CD4-positive, CD25-positive, alpha-beta regulatory T cell (primary cell): ENCODE results near the gene RBM39. TPM values are rescaled to one million over a fixed set of nuclear protein-coding genes. Genes with fewer than 3 reads are reported as not detected.
A peak's percentile ranks its signal among the peaks of the same experiment; 100 is the strongest.

ENCODE experiments used
- ATAC-seq, 2 donors: fragments of 150-1000 bp; cut with Tn5 transposase; one replicate each; pipeline ENCODE4 v1.10.0; 2021; ENCODE audit warnings: low read depth in 2 of 2, moderate number of reproducible peaks in 2 of 2, moderate library complexity in 1 of 2
- DNase-seq, 3 donors: peaks; one replicate each; pipeline versions ENCODE4 v3.0.0 to v3.0.0-alpha.2; 2012 to 2022; ENCODE audit warnings: mixed read lengths in 1 of 3
- H3K27ac ChIP-seq: one replicate; pipeline ENCODE4 v1.7.0; 2013; ENCODE audit warnings: mild to moderate bottlenecking, low read length; ENCODE audit not compliant: insufficient read depth, poor library complexity, severe bottlenecking
- H3K27me3 ChIP-seq: one replicate; pipeline ENCODE4 v1.7.0; 2013; ENCODE audit warnings: low read length; ENCODE audit not compliant: control insufficient read depth, insufficient read depth
- H3K36me3 ChIP-seq: one replicate; pipeline ENCODE4 v1.7.0; 2013; ENCODE audit warnings: mild to moderate bottlenecking, low read length, moderate library complexity; ENCODE audit not compliant: control insufficient read depth, insufficient read depth
- H3K4me1 ChIP-seq: 2 replicates; pipeline ENCODE4 v1.7.0; 2013; ENCODE audit warnings: mild to moderate bottlenecking, low read length; ENCODE audit not compliant: insufficient read depth, control insufficient read depth, poor library complexity, severe bottlenecking
- H3K4me3 ChIP-seq: one replicate; pipeline ENCODE4 v1.7.0; 2013; ENCODE audit warnings: low read depth, mild to moderate bottlenecking, low read length, moderate library complexity
- H3K9me3 ChIP-seq, 2 experiments: 1 replicate in 1 of 2; 2 replicates in 1 of 2; pipeline ENCODE4 v1.7.0; 2013; ENCODE audit warnings: low read length in 2 of 2, mild to moderate bottlenecking in 1 of 2, moderate library complexity in 1 of 2; ENCODE audit not compliant: control insufficient read depth in 2 of 2
- H3K27ac Mint-ChIP-seq, 3 donors: one replicate each; pipeline ENCODE4 v1.8.0; 2020 to 2022; ENCODE audit warnings: mild to moderate bottlenecking in 3 of 3, mixed read lengths in 3 of 3, moderate library complexity in 2 of 3
- H3K27me3 Mint-ChIP-seq: one replicate; pipeline ENCODE4 v1.8.0; 2022; ENCODE audit warnings: mild to moderate bottlenecking, mixed read lengths
- H3K36me3 Mint-ChIP-seq: one replicate; pipeline ENCODE4 v1.8.0; 2020; ENCODE audit warnings: mixed read lengths
- H3K4me1 Mint-ChIP-seq, 4 donors: one replicate each; pipeline ENCODE4 v1.8.0; 2020 to 2022; ENCODE audit warnings: mixed read lengths in 4 of 4, mild to moderate bottlenecking in 1 of 4
- H3K4me3 Mint-ChIP-seq, 4 donors: one replicate each; pipeline ENCODE4 v1.8.0; 2020 to 2022; ENCODE audit warnings: mild to moderate bottlenecking in 4 of 4, mixed read lengths in 4 of 4, moderate library complexity in 3 of 4
- H3K9me3 Mint-ChIP-seq, 7 donors: one replicate each; pipeline ENCODE4 v1.8.0; 2020 to 2022; ENCODE audit warnings: mixed read lengths in 7 of 7, mild to moderate bottlenecking in 3 of 7, moderate library complexity in 2 of 7
- polyA plus RNA-seq, 4 donors: library from polyadenylated mRNA; unstranded; fragments of 300-500 nt; fragmentation: Illumina TruSeq; gene quantifications; one replicate each; pipeline ENCODE4 v1.2.3, GENCODE V29; 2021
- total RNA-seq: library from RNA; stranded (reverse); gene quantifications from one replicate; pipeline ENCODE4 v1.2.3, GENCODE V29; 2022

Gene RBM39
- total and polyA plus RNA-seq, 5 donors from 2014 or later, result 112 to 1,180 (median 120) TPM

- no peaks in the 10 kb centered on the region for H3K9me3 Mint-ChIP-seq
- Histone ChIP-seq H3K9me3 (no peaks in the 10 kb centered on the region), H3K4me1 (peaks cover 67% of the 10 kb centered on the region), H3K27me3 (no peaks in the 10 kb centered on the region), H3K27ac (peak overlapping the region; percentile 100), H3K36me3 (peaks cover 73% of the 10 kb centered on the region), H3K4me3 (peak overlapping the region; percentile 100)
- peaks cover 52% of the 10 kb centered on the region for H3K36me3 Mint-ChIP-seq
- H3K27me3 Mint-ChIP-seq, result peaks cover 6% of the 10 kb centered on the region
- ATAC-seq (no peak), DNase-seq (no peak)
- peak overlapping the region in 2 of 3 donors; percentile 24 to 80 for H3K27ac Mint-ChIP-seq
- peaks cover 38 to 70% (median 56%) of the 10 kb centered on the region in 4 donors for H3K4me1 Mint-ChIP-seq
- peak overlapping the region; percentile 72 to 81 (median 78) for H3K4me3 Mint-ChIP-seq
These were observed 4.2 kb downstream of the RBM39 start for GRCh38 chr20:35737865-35738333.

GRCh38 chr20:35735826-35736470 is 6.1 kb downstream of the RBM39 start:
- Mint-ChIP-seq H3K36me3 (peaks cover 60% of the 10 kb centered on the region), H3K27me3 (no peaks in the 10 kb centered on the region), H3K4me3 (peak overlapping the region; percentile 67 to 90 (median 76)), H3K27ac (peak overlapping the region in 2 of 3 donors; percentile 5 to 75), H3K4me1 (peaks cover 51 to 84% (median 68%) of the 10 kb centered on the region in 4 donors), H3K9me3 (no peaks in the 10 kb centered on the region)
- H3K36me3 ChIP-seq, result peaks cover 93% of the 10 kb centered on the region
- H3K9me3 ChIP-seq, result no peaks in the 10 kb centered on the region
- H3K27ac ChIP-seq, result peak overlapping the region; percentile 44
- peaks cover 79% of the 10 kb centered on the region for H3K4me1 ChIP-seq
- H3K4me3 ChIP-seq, result peak overlapping the region; percentile 61
- DNase-seq (no peak), ATAC-seq (no peak)
- no peaks in the 10 kb centered on the region for H3K27me3 ChIP-seq

GRCh38 chr20:35734777-35735649 is 7.0 kb downstream of the RBM39 start:
- Mint-ChIP-seq H3K27ac (peak overlapping the region in 2 of 3 donors; percentile 44 to 76), H3K4me3 (peak overlapping the region; percentile 59 to 90 (median 76)), H3K27me3 (no peaks in the 10 kb centered on the region), H3K36me3 (peaks cover 56% of the 10 kb centered on the region), H3K9me3 (no peaks in the 10 kb centered on the region), H3K4me1 (peaks cover 54 to 88% (median 71%) of the 10 kb centered on the region in 4 donors)
- H3K9me3 ChIP-seq, result no peaks in the 10 kb centered on the region
- peak overlapping the region; percentile 61 for H3K4me3 ChIP-seq
- peaks cover 94% of the 10 kb centered on the region for H3K36me3 ChIP-seq
- peak overlapping the region; percentile 65 for H3K27ac ChIP-seq
- H3K4me1 ChIP-seq, result peaks cover 82% of the 10 kb centered on the region
- DNase-seq (no peak), ATAC-seq (no peak)
- no peaks in the 10 kb centered on the region for H3K27me3 ChIP-seq

GRCh38 chr20:35734374-35734773 is 7.7 kb downstream of the RBM39 start:
- H3K27ac ChIP-seq, result peak overlapping the region; percentile 65
- peaks cover 48 to 87% (median 70%) of the 10 kb centered on the region in 4 donors for H3K4me1 Mint-ChIP-seq
- H3K4me3 Mint-ChIP-seq, result peak overlapping the region; percentile 59 to 90 (median 72)
- peak overlapping the region; percentile 34 to 76 (median 44) for H3K27ac Mint-ChIP-seq
- ATAC-seq (no peak), DNase-seq (no peak)
- H3K27me3 Mint-ChIP-seq, result no peaks in the 10 kb centered on the region
- no peaks in the 10 kb centered on the region for H3K9me3 Mint-ChIP-seq
- peaks cover 83% of the 10 kb centered on the region for H3K4me1 ChIP-seq
- no peaks in the 10 kb centered on the region for H3K27me3 ChIP-seq
- peak overlapping the region; percentile 61 for H3K4me3 ChIP-seq
- peaks cover 54% of the 10 kb centered on the region for H3K36me3 Mint-ChIP-seq
- peaks cover 94% of the 10 kb centered on the region for H3K36me3 ChIP-seq
- H3K9me3 ChIP-seq, result no peaks in the 10 kb centered on the region

- DNase-seq (no peak), ATAC-seq (no peak)
- peaks cover 43 to 74% (median 62%) of the 10 kb centered on the region in 4 donors for H3K4me1 Mint-ChIP-seq
- H3K27me3 Mint-ChIP-seq, result no peaks in the 10 kb centered on the region
- Histone ChIP-seq H3K27me3 (no peaks in the 10 kb centered on the region), H3K9me3 (no peaks in the 10 kb centered on the region), H3K4me3 (peak overlapping the region; percentile 56), H3K36me3 (peaks cover 94% of the 10 kb centered on the region), H3K4me1 (peaks cover 71% of the 10 kb centered on the region), H3K27ac (no peak overlapping the region)
- peaks cover 43% of the 10 kb centered on the region for H3K36me3 Mint-ChIP-seq
- H3K4me3 Mint-ChIP-seq, result peak overlapping the region; percentile 8 to 68 (median 57)
- no peak overlapping the region for H3K27ac Mint-ChIP-seq
- no peaks in the 10 kb centered on the region for H3K9me3 Mint-ChIP-seq
These were observed 9.4 kb downstream of the RBM39 start for GRCh38 chr20:35732644-35732982.

- Histone ChIP-seq H3K4me3 (peak overlapping the region; percentile 56), H3K36me3 (peaks cover 94% of the 10 kb centered on the region), H3K4me1 (peaks cover 69% of the 10 kb centered on the region), H3K27me3 (no peaks in the 10 kb centered on the region), H3K9me3 (no peaks in the 10 kb centered on the region), H3K27ac (no peak overlapping the region)
- DNase-seq (no peak), ATAC-seq (no peak)
- Mint-ChIP-seq H3K4me1 (peaks cover 43 to 72% (median 62%) of the 10 kb centered on the region in 4 donors), H3K36me3 (peaks cover 43% of the 10 kb centered on the region), H3K27ac (peak overlapping the region in 1 of 3 donors; percentile 26), H3K27me3 (no peaks in the 10 kb centered on the region), H3K9me3 (no peaks in the 10 kb centered on the region), H3K4me3 (peak overlapping the region; percentile 59 to 74 (median 66))
These were observed 10.0 kb downstream of the RBM39 start for GRCh38 chr20:35731862-35732643.

GRCh38 chr20:35731469-35731788 is 10.6 kb downstream of the RBM39 start:
- no peaks in the 10 kb centered on the region for H3K9me3 ChIP-seq
- no peak overlapping the region for H3K27ac Mint-ChIP-seq
- no peak overlapping the region for H3K27ac ChIP-seq
- peak overlapping the region; percentile 42 for H3K4me3 ChIP-seq
- peaks cover 47% of the 10 kb centered on the region for H3K36me3 Mint-ChIP-seq
- DNase-seq (peak in 1 of 3 donors; percentile 0), ATAC-seq (no peak)
- H3K27me3 ChIP-seq, result no peaks in the 10 kb centered on the region
- peaks cover 43 to 69% (median 61%) of the 10 kb centered on the region in 4 donors for H3K4me1 Mint-ChIP-seq
- no peaks in the 10 kb centered on the region for H3K27me3 Mint-ChIP-seq
- no peaks in the 10 kb centered on the region for H3K9me3 Mint-ChIP-seq
- peaks cover 97% of the 10 kb centered on the region for H3K36me3 ChIP-seq
- H3K4me1 ChIP-seq, result peaks cover 68% of the 10 kb centered on the region
- H3K4me3 Mint-ChIP-seq, result peak overlapping the region in 3 of 4 donors; percentile 59 to 68 (median 64)
